K562 (cell line): ENCODE measurements around the gene SOBP. TPM values are rescaled to one million over a fixed set of nuclear protein-coding genes. Genes with fewer than 3 reads are reported as not detected.

Experiments
- ATF7 ChIP-seq: fragments of 450-650 bp; IDR thresholded peaks from 2 replicates; pipeline ENCODE4 v1.7.1; 2014; ENCODE audit warnings: mild to moderate bottlenecking, moderate library complexity
- CBFA2T3 ChIP-seq: fragments of 450-650 bp; IDR thresholded peaks from 2 replicates; pipeline ENCODE4 v1.6.1; 2017
- CBX8 ChIP-seq: fragments of 200-600 bp; sonication (generic); IDR thresholded peaks from 2 replicates; pipeline ENCODE4 v1.6.1; 2012; ENCODE audit warnings: borderline replicate concordance, mixed run types, low read depth, mild to moderate bottlenecking, moderate library complexity, mixed read lengths, low read length, control low read depth, inconsistent platforms; ENCODE audit not compliant: poor library complexity, severe bottlenecking; ENCODE audit errors: extremely low read depth
- CREBBP ChIP-seq: IDR thresholded peaks from one replicate; pipeline ENCODE4 v1.6.1; 2012; ENCODE audit warnings: low read depth, mild to moderate bottlenecking, control low read depth, inconsistent platforms, low read length
- ESRRA ChIP-seq: fragments of 450-650 bp; IDR thresholded peaks from 2 replicates; pipeline ENCODE4 v1.6.1; 2014; ENCODE audit warnings: low read depth, mild to moderate bottlenecking, moderate library complexity, borderline replicate concordance
- EZH2 ChIP-seq: IDR thresholded peaks from 2 replicates; pipeline ENCODE4 v1.6.1; 2012; ENCODE audit warnings: low read depth, mild to moderate bottlenecking, inconsistent platforms, low read length, borderline replicate concordance
- FOXK1 ChIP-seq: sonication (generic); formaldehyde crosslinking; IDR thresholded peaks from 2 replicates; pipeline ENCODE4 v1.8.0; 2022; ENCODE audit warnings: missing genetic modification reagents, mild to moderate bottlenecking, borderline replicate concordance
- GTF2A2 ChIP-seq: IDR thresholded peaks from 2 replicates; pipeline ENCODE4 v1.6.1; 2016; ENCODE audit warnings: mild to moderate bottlenecking, missing genetic modification characterization, missing compliant biosample characterization
- JUNB ChIP-seq: fragments of 450-650 bp; formaldehyde crosslinking; conservative IDR thresholded peaks from 2 replicates; pipeline ENCODE4 v1.4.0; 2020; ENCODE audit warnings: mild to moderate bottlenecking
- KAT8 ChIP-seq: fragments of 450-650 bp; IDR thresholded peaks from 2 replicates; pipeline ENCODE4 v1.6.1; 2016; ENCODE audit warnings: low read depth, mild to moderate bottlenecking
- NCOA6 ChIP-seq: fragments of 450-650 bp; IDR thresholded peaks from 2 replicates; pipeline ENCODE4 v1.6.1; 2017; ENCODE audit warnings: mild to moderate bottlenecking
- POLR2A ChIP-seq: fragments of 450-650 bp; conservative IDR thresholded peaks from 2 replicates; pipeline ENCODE4 v1.6.1; 2016
- POLR2H ChIP-seq: IDR thresholded peaks from 2 replicates; pipeline ENCODE4 v1.6.1; 2016; ENCODE audit warnings: missing genetic modification characterization, low read depth, mild to moderate bottlenecking, control low read depth, missing compliant biosample characterization, moderate library complexity
- POU5F1 ChIP-seq: fragments of 150-350 bp; IDR thresholded peaks from 2 replicates; pipeline ENCODE4 v1.6.1; 2014; ENCODE audit warnings: borderline replicate concordance, low read length, low read depth, mild to moderate bottlenecking; ENCODE audit not compliant: partially characterized antibody
- PTTG1 ChIP-seq: fragments of 450-650 bp; IDR thresholded peaks from 2 replicates; pipeline ENCODE4 v1.6.1; 2016; ENCODE audit warnings: low read depth, mild to moderate bottlenecking, missing genetic modification characterization, missing compliant biosample characterization
- RBBP5 ChIP-seq: fragments of 200-600 bp; sonication (generic); IDR thresholded peaks from 2 replicates; pipeline ENCODE4 v1.6.1; 2012; ENCODE audit warnings: borderline replicate concordance, mild to moderate bottlenecking, low read length, control low read depth, inconsistent platforms; ENCODE audit not compliant: insufficient read depth, poor library complexity, severe bottlenecking
- RBM15 ChIP-seq: fragments of 200-400 bp; formaldehyde crosslinking; IDR thresholded peaks from 2 replicates; pipeline ENCODE4 v1.6.1; 2018; ENCODE audit warnings: mild to moderate bottlenecking, low read length, moderate library complexity; ENCODE audit not compliant: insufficient read depth
- RNF2 ChIP-seq: sonication (generic); IDR thresholded peaks from 2 replicates; pipeline ENCODE4 v1.6.1; 2016
- ZNF324 ChIP-seq: fragments of 250-450 bp; sonication (Bioruptor Pico); IDR thresholded peaks from 2 replicates; pipeline ENCODE4 v1.4.0; 2020; ENCODE audit warnings: mild to moderate bottlenecking
- polyA plus RNA-seq, 8 experiments: library from polyadenylated mRNA; depleted of rRNA in 4 of 8; stranded (reverse) in 5 of 8; unstranded in 3 of 8; fragments of >200 nt; fragmentation: Nextera tagmentation in 2 of 8; fragmentation: Illumina TruSeq in 1 of 8; extraction: Ambion mirVana in 2 of 8; extraction: Trizol in 1 of 8; gene quantifications; 2 replicates each; pipeline versions ENCODE4 v1.2.1 to v1.2.3, GENCODE V29; 2011 to 2014; ENCODE audit warnings: inconsistent platforms in 1 of 8, missing spikeins in 1 of 8
- total RNA-seq, 7 experiments: library from RNA; depleted of rRNA in 6 of 7; stranded (reverse); fragments of >200 nt in 6 of 7; fragmentation: Illumina TruSeq in 2 of 7; extraction: Trizol in 2 of 7; gene quantifications; 2 replicates each; pipeline versions ENCODE4 v1.2.1 to v1.2.3, GENCODE V29; 2011 to 2021; ENCODE audit warnings: low replicate concordance in 1 of 7
- TF ChIP-seq, protein P1 (sequence below): fragments of 450-650 bp; IDR thresholded peaks from 2 replicates; pipeline ENCODE4 v1.6.1; 2016; ENCODE audit warnings: missing biosample characterization, missing genetic modification characterization
- TF ChIP-seq, protein P2 (sequence below): fragments of 450-650 bp; formaldehyde crosslinking; IDR thresholded peaks from 2 replicates; pipeline ENCODE4 v1.4.0; 2022; ENCODE audit warnings: mild to moderate bottlenecking, moderate library complexity
- TF ChIP-seq, protein P3 (sequence below): sonication (generic); formaldehyde crosslinking; IDR thresholded peaks from 2 replicates; pipeline ENCODE4 v1.8.0; 2022; ENCODE audit warnings: mild to moderate bottlenecking, missing genetic modification reagents
- TF ChIP-seq, protein P4 (sequence below): fragments of 250-450 bp; sonication (Bioruptor Pico); IDR thresholded peaks from 2 replicates; pipeline ENCODE4 v1.5.1; 2021; ENCODE audit warnings: mild to moderate bottlenecking

SOBP gene
- total and polyA plus RNA-seq, 9 of the 15 experiments (the other 6 are each of a cell fraction or from before 2014, with no cell fraction given): 0.16 TPM; not detected in 8

DNA sequence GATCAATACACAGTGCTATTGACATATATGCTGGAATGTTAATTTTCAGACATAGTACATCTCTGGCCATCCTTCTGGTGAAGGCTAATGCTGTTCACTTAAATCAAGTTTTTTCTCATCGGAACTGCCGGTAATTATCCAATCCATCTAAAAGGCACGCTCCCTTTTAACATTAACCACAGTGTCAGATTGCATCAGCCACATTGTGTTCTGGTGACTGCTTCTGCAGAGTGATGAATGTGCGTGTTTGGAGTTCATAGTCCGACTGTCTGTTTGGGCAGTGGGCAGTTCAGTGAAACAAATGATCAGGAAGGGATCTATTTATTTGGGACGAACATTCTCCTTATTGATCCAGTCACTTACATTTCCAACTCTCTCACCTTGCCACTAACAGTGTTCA, 49.5 kb downstream of the SOBP start (continued):
- TF ChIP-seq RBM15 (no peak), ATF7 (peak; percentile 65), NCOA6 (no peak), CBFA2T3 (no peak), POLR2A (no peak), KAT8 (no peak), CREBBP (no peak), EZH2 (no peak), RBBP5 (no peak), PTTG1 (tag) (no peak), JUNB (CRISPR knock-in tag) (no peak), POU5F1 (no peak), ESRRA (peak; percentile 76; the same call in 1 of the 2 replicates), ZNF324 (no peak), RNF2 (peak; percentile 66; the same call in 1 of the 2 replicates), POLR2H (no peak), CBX8 (no peak), GTF2A2 (no peak), FOXK1 (CRISPR knock-in tag) (no peak)
- TF ChIP-seq, protein P1, sequence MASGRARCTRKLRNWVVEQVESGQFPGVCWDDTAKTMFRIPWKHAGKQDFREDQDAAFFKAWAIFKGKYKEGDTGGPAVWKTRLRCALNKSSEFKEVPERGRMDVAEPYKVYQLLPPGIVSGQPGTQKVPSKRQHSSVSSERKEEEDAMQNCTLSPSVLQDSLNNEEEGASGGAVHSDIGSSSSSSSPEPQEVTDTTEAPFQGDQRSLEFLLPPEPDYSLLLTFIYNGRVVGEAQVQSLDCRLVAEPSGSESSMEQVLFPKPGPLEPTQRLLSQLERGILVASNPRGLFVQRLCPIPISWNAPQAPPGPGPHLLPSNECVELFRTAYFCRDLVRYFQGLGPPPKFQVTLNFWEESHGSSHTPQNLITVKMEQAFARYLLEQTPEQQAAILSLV (tag): peak; percentile 60; the same call in 1 of the 2 replicates
- TF ChIP-seq, protein P2, sequence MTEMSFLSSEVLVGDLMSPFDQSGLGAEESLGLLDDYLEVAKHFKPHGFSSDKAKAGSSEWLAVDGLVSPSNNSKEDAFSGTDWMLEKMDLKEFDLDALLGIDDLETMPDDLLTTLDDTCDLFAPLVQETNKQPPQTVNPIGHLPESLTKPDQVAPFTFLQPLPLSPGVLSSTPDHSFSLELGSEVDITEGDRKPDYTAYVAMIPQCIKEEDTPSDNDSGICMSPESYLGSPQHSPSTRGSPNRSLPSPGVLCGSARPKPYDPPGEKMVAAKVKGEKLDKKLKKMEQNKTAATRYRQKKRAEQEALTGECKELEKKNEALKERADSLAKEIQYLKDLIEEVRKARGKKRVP (CRISPR knock-in tag): peak; percentile 97
- TF ChIP-seq, protein P3, sequence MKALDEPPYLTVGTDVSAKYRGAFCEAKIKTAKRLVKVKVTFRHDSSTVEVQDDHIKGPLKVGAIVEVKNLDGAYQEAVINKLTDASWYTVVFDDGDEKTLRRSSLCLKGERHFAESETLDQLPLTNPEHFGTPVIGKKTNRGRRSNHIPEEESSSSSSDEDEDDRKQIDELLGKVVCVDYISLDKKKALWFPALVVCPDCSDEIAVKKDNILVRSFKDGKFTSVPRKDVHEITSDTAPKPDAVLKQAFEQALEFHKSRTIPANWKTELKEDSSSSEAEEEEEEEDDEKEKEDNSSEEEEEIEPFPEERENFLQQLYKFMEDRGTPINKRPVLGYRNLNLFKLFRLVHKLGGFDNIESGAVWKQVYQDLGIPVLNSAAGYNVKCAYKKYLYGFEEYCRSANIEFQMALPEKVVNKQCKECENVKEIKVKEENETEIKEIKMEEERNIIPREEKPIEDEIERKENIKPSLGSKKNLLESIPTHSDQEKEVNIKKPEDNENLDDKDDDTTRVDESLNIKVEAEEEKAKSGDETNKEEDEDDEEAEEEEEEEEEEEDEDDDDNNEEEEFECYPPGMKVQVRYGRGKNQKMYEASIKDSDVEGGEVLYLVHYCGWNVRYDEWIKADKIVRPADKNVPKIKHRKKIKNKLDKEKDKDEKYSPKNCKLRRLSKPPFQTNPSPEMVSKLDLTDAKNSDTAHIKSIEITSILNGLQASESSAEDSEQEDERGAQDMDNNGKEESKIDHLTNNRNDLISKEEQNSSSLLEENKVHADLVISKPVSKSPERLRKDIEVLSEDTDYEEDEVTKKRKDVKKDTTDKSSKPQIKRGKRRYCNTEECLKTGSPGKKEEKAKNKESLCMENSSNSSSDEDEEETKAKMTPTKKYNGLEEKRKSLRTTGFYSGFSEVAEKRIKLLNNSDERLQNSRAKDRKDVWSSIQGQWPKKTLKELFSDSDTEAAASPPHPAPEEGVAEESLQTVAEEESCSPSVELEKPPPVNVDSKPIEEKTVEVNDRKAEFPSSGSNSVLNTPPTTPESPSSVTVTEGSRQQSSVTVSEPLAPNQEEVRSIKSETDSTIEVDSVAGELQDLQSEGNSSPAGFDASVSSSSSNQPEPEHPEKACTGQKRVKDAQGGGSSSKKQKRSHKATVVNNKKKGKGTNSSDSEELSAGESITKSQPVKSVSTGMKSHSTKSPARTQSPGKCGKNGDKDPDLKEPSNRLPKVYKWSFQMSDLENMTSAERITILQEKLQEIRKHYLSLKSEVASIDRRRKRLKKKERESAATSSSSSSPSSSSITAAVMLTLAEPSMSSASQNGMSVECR (CRISPR knock-in tag): no peak
- TF ChIP-seq, protein P4, sequence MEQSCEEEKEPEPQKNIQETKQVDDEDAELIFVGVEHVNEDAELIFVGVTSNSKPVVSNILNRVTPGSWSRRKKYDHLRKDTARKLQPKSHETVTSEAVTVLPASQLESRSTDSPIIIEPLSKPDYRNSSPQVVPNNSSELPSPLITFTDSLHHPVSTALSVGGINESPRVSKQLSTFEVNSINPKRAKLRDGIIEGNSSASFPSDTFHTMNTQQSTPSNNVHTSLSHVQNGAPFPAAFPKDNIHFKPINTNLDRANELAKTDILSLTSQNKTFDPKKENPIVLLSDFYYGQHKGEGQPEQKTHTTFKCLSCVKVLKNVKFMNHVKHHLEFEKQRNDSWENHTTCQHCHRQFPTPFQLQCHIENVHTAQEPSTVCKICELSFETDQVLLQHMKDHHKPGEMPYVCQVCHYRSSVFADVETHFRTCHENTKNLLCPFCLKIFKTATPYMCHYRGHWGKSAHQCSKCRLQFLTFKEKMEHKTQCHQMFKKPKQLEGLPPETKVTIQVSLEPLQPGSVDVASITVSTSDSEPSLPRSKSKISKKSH: no peak
